Testis (tissue), 3 donors: ENCODE data around the gene INTS3. TPM values are rescaled to one million over a fixed set of nuclear protein-coding genes. Genes with fewer than 3 reads are reported as not detected.

Experiments used
- DNase-seq: peaks from one replicate; pipeline ENCODE4 v3.0.0-alpha.2; 2019
- H3K27ac ChIP-seq, 2 donors: fragments of 200-600 bp; sonication (generic); one replicate each; pipeline ENCODE4 v1.5.1; 2019
- H3K27me3 ChIP-seq: fragments of 200-600 bp; sonication (generic); one replicate; pipeline ENCODE4 v1.5.1; 2019
- H3K36me3 ChIP-seq: fragments of 200-600 bp; sonication (generic); one replicate; pipeline ENCODE4 v1.5.1; 2017; ENCODE audit warnings: low read depth; ENCODE audit errors: missing control alignments
- H3K4me1 ChIP-seq: fragments of 200-600 bp; sonication (generic); one replicate; pipeline ENCODE4 v1.5.1; 2019
- H3K4me3 ChIP-seq, 2 donors: fragments of 200-600 bp; sonication (generic); one replicate each; pipeline ENCODE4 v1.5.1; 2017 to 2019
- H3K9me3 ChIP-seq: fragments of 200-600 bp; sonication (generic); one replicate; pipeline ENCODE4 v1.5.1; 2017
- POLR2A ChIP-seq: fragments of 450-650 bp; IDR thresholded peaks from one replicate; pipeline ENCODE4 v1.6.1; 2017; ENCODE audit warnings: antibody characterized with exemption, mild to moderate bottlenecking, moderate library complexity
- WGBS, 2 donors: methylation state at CpG; one replicate each; pipeline ENCODE4 v1.1.5; 2018; 5-methylcytosine and 5-hydroxymethylcytosine counted together
- intact Hi-C: fragments of 100-400 bp; cut with DNase I; formaldehyde crosslinking; loops from one replicate; pipeline ENCODE4 v1.15.1; 2023; ENCODE audit warnings: low total_unique reads
- polyA plus RNA-seq: library from polyadenylated mRNA; stranded (reverse); fragments of 350-450 nt; fragmentation: Illumina TruSeq; extraction: RNeasy Lipid Tissue Mini Kit (QIAGEN cat#74804); gene quantifications from one replicate; pipeline ENCODE4 v1.2.3, GENCODE V29; 2014; ENCODE audit warnings: low read depth, low replicate concordance; ENCODE audit not compliant: insufficient read depth
- total RNA-seq, 2 donors: library from RNA; depleted of rRNA; stranded (reverse); fragments of >200 nt; gene quantifications; one replicate each; pipeline ENCODE4 v1.2.3, GENCODE V29; 2016
- TF ChIP-seq, protein P1 (sequence below), 3 experiments: fragments of 450-650 bp in 2 of 3; fragments of 200-600 bp in 1 of 3; sonication (generic) in 1 of 3; IDR thresholded peaks; one replicate each; pipeline ENCODE4 v1.5.1; 2016 to 2019; ENCODE audit warnings: antibody characterized with exemption in 3 of 3, mild to moderate bottlenecking in 2 of 3, moderate library complexity in 1 of 3

INTS3 gene
- total and polyA plus RNA-seq, 3 donors from 2014 or later = 66.1 to 121 (median 113) TPM

DNA sequence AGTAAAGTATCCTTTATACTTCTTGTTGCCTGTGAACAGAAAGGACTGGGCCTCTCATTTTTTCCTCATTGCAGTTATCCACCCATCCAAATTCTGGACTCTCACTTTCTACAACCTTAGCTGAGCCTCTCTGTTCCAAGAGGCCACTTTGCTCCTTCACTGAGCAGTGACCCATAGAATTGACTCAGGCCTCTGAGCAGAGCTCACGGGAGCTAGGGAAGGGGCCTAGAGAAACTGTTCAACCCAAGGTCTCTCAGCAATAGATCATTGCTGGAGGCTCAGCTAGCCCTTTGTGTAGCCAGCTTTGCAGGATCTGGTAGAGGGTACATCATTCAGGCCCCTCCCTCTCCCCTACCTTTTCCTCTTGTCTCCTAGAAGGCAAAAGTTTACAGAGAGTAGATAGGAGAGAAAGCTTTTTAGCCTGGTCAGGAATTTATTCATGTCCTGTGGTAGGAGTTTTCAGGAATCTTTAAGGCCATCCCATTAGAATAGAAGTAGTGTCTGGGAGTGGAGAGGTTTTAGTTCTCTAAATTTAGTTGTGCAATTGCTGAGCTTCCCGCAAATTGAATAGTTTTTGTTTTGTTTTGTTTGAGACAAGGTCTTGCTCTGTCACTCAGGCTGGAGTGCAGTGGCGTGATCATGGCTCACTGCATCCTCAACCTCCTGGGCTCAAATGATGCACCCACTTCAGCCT is 6.7 kb downstream of the INTS3 start:
- no peak overlapping the region for H3K27ac ChIP-seq
- intact Hi-C loops = no loop called here
- no peaks in the 10 kb centered on the region for H3K36me3 ChIP-seq
- H3K9me3 ChIP-seq = no peaks in the 10 kb centered on the region
- H3K4me3 ChIP-seq = no peak overlapping the region
- WGBS, 2 donors = 73 to 78% methylated on average over 3 of the region's 3 CpGs
- peaks cover 14% of the 10 kb centered on the region for H3K4me1 ChIP-seq
- no peak for DNase-seq
- TF ChIP-seq POLR2A = no peak
- TF ChIP-seq, protein P1, sequence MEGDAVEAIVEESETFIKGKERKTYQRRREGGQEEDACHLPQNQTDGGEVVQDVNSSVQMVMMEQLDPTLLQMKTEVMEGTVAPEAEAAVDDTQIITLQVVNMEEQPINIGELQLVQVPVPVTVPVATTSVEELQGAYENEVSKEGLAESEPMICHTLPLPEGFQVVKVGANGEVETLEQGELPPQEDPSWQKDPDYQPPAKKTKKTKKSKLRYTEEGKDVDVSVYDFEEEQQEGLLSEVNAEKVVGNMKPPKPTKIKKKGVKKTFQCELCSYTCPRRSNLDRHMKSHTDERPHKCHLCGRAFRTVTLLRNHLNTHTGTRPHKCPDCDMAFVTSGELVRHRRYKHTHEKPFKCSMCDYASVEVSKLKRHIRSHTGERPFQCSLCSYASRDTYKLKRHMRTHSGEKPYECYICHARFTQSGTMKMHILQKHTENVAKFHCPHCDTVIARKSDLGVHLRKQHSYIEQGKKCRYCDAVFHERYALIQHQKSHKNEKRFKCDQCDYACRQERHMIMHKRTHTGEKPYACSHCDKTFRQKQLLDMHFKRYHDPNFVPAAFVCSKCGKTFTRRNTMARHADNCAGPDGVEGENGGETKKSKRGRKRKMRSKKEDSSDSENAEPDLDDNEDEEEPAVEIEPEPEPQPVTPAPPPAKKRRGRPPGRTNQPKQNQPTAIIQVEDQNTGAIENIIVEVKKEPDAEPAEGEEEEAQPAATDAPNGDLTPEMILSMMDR (IDR thresholded peaks at IDR 0.05) = no peak
- H3K27me3 ChIP-seq = no peaks in the 10 kb centered on the region

DNA sequence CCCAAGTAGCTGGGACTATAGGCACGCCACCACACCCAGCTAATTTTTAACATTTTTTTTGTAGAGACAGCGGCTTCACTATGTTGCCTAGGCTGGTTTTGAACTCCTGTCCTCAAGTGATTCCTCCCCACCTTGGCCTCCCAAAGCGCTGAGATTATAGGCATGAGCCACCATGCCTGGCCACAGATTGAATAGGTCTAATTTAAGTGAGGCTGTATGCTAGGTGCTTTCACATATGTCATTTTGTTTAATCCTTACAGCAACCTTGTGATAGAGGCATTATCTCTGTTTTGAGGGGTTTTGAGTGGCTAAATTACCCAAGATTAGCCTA is 7.2 kb downstream of the INTS3 start:
- TF ChIP-seq, protein P1 (IDR thresholded peaks at IDR 0.05) = no peak
- TF ChIP-seq POLR2A = no peak
- Histone ChIP-seq H3K27me3 (no peaks in the 10 kb centered on the region), H3K4me1 (peaks cover 9% of the 10 kb centered on the region), H3K27ac (no peak overlapping the region), H3K36me3 (no peaks in the 10 kb centered on the region), H3K4me3 (no peak overlapping the region), H3K9me3 (no peaks in the 10 kb centered on the region)
- intact Hi-C loops = no loop called here
- 78 to 91% methylated on average over 3 of the region's 3 CpGs for WGBS, 2 donors
- no peak for DNase-seq

DNA sequence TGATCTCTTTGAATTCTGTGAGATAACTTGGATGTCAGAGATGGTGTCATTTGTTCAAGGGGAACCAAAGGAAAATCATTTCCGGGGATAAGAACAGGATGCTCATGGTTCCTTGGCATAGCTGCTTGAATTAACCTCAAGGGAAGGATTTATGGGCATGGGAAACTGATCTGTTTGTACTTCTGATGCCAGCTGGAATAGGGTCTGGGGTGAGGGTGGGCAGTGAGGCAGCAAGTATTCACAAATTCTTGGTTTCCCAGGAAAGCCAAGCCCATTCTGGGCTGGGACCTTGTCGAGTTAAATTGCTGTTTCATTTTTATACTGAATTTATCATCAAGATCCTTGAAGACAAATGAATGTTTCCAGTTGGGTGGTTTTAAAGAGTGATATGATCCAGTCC is 14.1 kb downstream of the INTS3 start:
- Histone ChIP-seq H3K9me3 (no peaks in the 10 kb centered on the region), H3K4me1 (peaks cover 8% of the 10 kb centered on the region), H3K27me3 (no peaks in the 10 kb centered on the region), H3K27ac (no peak overlapping the region), H3K4me3 (no peak overlapping the region), H3K36me3 (no peaks in the 10 kb centered on the region)
- intact Hi-C loops = no loop called here
- DNase-seq = no peak
- no peak for TF ChIP-seq POLR2A
- TF ChIP-seq, protein P1 (IDR thresholded peaks at IDR 0.05) = no peak
- WGBS, 2 donors = 73 to 89% methylated on average over 2 of the region's 2 CpGs

DNA sequence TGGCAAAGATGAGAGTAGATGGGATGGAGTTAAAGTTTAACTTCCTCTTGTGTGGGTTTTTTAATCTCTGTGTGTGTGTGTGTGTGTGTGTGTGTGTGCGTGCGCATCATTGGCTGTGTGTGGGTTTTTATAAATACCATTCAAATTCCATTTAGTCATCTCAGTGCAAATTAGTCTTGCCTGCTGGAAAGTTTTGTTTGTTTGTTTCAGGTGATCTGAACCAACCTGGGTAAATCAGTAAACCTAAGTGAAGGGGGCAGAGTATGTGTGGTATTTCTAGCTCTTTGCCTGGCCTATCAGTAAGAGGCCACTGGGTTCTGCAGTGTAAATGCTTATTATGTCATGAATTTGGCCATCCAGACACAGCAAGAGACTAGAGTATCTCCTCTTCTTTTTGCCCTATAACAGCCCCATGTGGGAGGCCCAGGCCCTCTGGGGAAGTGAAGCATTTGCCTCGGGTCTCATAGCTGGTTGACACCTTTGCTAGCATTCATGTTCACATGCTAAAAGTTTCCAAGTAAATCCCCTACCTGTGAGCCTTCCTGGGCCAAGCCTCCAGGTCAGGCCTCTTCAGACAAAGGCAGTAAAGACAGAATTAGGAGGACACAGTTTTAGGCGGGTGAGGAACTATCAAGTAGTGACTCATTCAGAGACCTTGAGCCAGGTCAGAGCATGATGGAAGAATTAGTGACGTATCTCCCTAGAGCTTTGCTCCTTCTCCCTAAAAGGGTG is 14.7 kb downstream of the INTS3 start:
- TF ChIP-seq POLR2A = no peak
- TF ChIP-seq, protein P1 (IDR thresholded peaks at IDR 0.05) = no peak
- WGBS, 2 donors = 50 to 55% methylated on average over 5 of the region's 5 CpGs
- Histone ChIP-seq H3K27me3 (no peaks in the 10 kb centered on the region), H3K9me3 (no peaks in the 10 kb centered on the region), H3K4me1 (peaks cover 8% of the 10 kb centered on the region), H3K27ac (no peak overlapping the region), H3K4me3 (no peak overlapping the region), H3K36me3 (no peaks in the 10 kb centered on the region)
- no peak for DNase-seq
- intact Hi-C loops = no loop called here
